Motor neuron (in vitro differentiated cells): ENCODE results near the gene TPD52L2. TPM values are rescaled to one million over a fixed set of nuclear protein-coding genes. Genes with fewer than 3 reads are reported as not detected.

ENCODE experiments used
- ATAC-seq, 8 experiments: fragments of 200-7000 bp; cut with Tn5 transposase; replicated peaks in 6 of 8; 2 replicates each; pipeline ENCODE4 v1.8.0; 2021; ENCODE audit warnings: mild to moderate bottlenecking in 8 of 8, moderate library complexity in 8 of 8
- H3K27ac ChIP-seq, 2 donors: fragments of 250-450 bp; sonication (Bioruptor Pico); 2 replicates each; pipeline ENCODE4 v1.9.0; 2021; ENCODE audit warnings: antibody characterized with exemption in 2 of 2, mild to moderate bottlenecking in 2 of 2, moderate library complexity in 1 of 2
- H3K4me1 ChIP-seq, 2 donors: fragments of 250-450 bp; sonication (Bioruptor Pico); replicated peaks in 1 of 2; 2 replicates each; pipeline ENCODE4 v1.6.1; 2021; ENCODE audit warnings: antibody characterized with exemption in 2 of 2, mild to moderate bottlenecking in 2 of 2, moderate library complexity in 1 of 2
- H3K4me3 ChIP-seq, 5 donors: fragments of 250-450 bp; sonication (Bioruptor Pico); 2 replicates each; pipeline ENCODE4 v1.9.0; 2021; ENCODE audit warnings: antibody characterized with exemption in 5 of 5, mild to moderate bottlenecking in 5 of 5, moderate library complexity in 4 of 5
- WGBS, 10 experiments: fragments of 450-650 bp; shearing (Covaris generic); methylation state at CpG; one replicate each; pipeline ENCODE4 v1.0.0; 2022; 5-methylcytosine and 5-hydroxymethylcytosine counted together
- in situ Hi-C, 9 experiments: fragments of 400-800 bp; cut with MboI; loops; one replicate each; pipeline ENCODE4 v1.15.0; 2021; ENCODE audit warnings: low sequenced_read_pairs in 9 of 9, low pct_unique_long_range_greater_than_20kb in 2 of 9; ENCODE audit not compliant: unreplicated experiment in 9 of 9
- total RNA-seq, 8 experiments: library from RNA; unstranded; fragments of 300-600 nt; gene quantifications; 2 replicates each; pipeline versions ENCODE4 v1.2.3 to v1.2.4, GENCODE V29; 2022

TPD52L2 gene
- 100 to 1,000 TPM in 1 of 8 experiments, 10 to 100 TPM in 7; 41.3 to 108 (median 70.4) TPM for total RNA-seq

GRCh38 chr20:63864978-63865640 is at the start of gene TPD52L2:
TPD52L2 (plus strand) TSS chr20:63865270; CDS start chr20:63865366, 96 bp downstream.
- Histone ChIP-seq H3K4me3 (peak within 1 kb of the TSS; percentile 73 to 93 (median 89)), H3K27ac (peak within 1 kb of the TSS; percentile 82 to 90), H3K4me1 (peaks cover 12 to 16% of the 10 kb centered on the region in 2 donors)
- in situ Hi-C loops = loop anchor here in 2 of 9 experiments (25.0 kb wide), 2 partner anchors 103 to 328 kb away; partner anchors contain the start of genes PTK6 (in 1 of the 2) and SRMS (in 1 of the 2)
- ATAC-seq = peak; percentile 87 to 95 (median 92)
- 0% methylated on average over 1 to 13 of the region's 68 CpGs; no CpG with 5 or more reads in 4 of the 10 experiments for WGBS, 10 experiments

DNA sequence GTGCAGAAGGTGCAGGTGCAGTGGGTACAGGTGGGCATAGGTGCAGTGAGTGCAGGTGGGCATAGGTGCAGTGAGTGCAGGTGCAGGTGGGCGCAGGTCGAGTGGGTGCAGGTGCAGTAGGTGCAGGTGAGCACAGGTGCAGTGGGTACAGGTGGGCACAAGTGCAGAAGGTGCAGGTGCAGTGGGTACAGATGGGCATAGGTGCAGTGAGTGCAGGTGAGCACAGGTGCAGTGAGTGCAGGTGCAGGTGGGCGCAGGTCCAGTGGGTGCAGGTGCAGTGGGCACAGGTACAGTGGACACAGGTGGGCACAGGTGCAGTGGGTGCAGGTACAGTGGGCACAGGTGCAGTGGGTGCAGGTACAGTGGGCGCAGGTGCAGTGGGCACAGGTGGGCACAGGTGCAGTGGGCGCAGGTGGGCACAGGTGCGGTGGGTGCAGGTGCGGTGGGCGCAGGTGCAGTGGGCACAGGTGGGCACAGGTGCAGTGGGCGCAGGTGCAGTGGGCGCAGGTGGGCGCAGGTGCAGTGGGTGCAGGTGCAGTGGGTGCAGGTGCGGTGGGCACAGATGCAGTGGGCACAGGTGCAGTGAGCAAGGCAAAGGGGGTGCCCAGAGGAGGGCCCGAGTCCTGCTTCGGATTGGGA is 49.3 kb upstream of the TPD52L2 start:
- Histone ChIP-seq H3K27ac (no peak overlapping the region), H3K4me1 (peaks cover 3 to 4% of the 10 kb centered on the region in 2 donors), H3K4me3 (no peak overlapping the region)
- ATAC-seq = no peak
- 80 to 100% (median 92%) methylated on average over 1 to 10 of the region's 14 CpGs; no CpG with 5 or more reads in 3 of the 10 experiments for WGBS, 10 experiments
- in situ Hi-C loops = no loop called here

GRCh38 chr20:63819224-63819921 is 45.7 kb upstream of the TPD52L2 start:
- in situ Hi-C loops = no loop called here
- ATAC-seq = peak in 3 of 8 experiments; percentile 36 to 76 (median 70)
- 9 to 100% (median 66%) methylated on average over 3 to 22 of the region's 24 CpGs; no CpG with 5 or more reads in 1 of the 10 experiments for WGBS, 10 experiments

DNA sequence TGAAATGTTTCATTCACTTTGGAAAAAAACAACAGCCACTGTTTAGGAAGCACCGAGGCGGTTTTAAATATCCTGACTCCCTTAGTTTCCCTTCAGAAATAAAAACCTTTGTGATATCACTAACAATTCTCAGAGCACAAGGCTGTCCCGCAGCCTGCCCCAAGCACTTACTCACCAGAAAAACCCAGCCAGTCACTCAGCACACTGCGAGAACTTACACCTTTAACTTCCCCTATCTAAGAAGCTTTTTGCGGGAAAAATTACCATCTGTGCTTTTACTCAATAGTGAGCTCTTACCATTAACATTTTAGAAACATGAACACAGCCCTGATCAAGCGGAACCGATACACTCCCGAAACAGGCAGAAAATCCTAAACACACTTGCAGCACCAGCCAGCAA is 43.3 kb upstream of the TPD52L2 start:
- no peak for ATAC-seq
- in situ Hi-C loops = no loop called here
- no peak overlapping the region for H3K27ac ChIP-seq
- no peak overlapping the region for H3K4me3 ChIP-seq
- 71 to 100% (median 95%) methylated on average over 2 to 7 of the region's 8 CpGs; no CpG with 5 or more reads in 4 of the 10 experiments for WGBS, 10 experiments
- no peaks in the 10 kb centered on the region for H3K4me1 ChIP-seq

More at GRCh38 chr20:63819224-63819921, 45.7 kb upstream of the TPD52L2 start:
- Histone ChIP-seq H3K4me3 (no peak overlapping the region), H3K4me1 (peaks cover 3 to 4% of the 10 kb centered on the region in 2 donors), H3K27ac (no peak overlapping the region)

- Histone ChIP-seq H3K27ac (no peak overlapping the region), H3K4me1 (no peaks in the 10 kb centered on the region), H3K4me3 (no peak overlapping the region)
- in situ Hi-C loops = no loop called here
- WGBS, 10 experiments = 80 to 100% (median 90%) methylated on average over 1 to 6 of the region's 15 CpGs; no CpG with 5 or more reads in 5 of the 10 experiments
- ATAC-seq = no peak
These were observed 42.8 kb upstream of the TPD52L2 start for GRCh38 chr20:63822276-63822696.

GRCh38 chr20:63823691-63824311 is 41.3 kb upstream of the TPD52L2 start:
- WGBS, 10 experiments = 59 to 96% (median 66%) methylated on average over 1 to 8 of the region's 12 CpGs; no CpG with 5 or more reads in 2 of the 10 experiments
- ATAC-seq = no peak
- peaks cover 10 to 11% of the 10 kb centered on the region in 2 donors for H3K4me1 ChIP-seq
- no peak overlapping the region for H3K4me3 ChIP-seq
- in situ Hi-C loops = no loop called here
- H3K27ac ChIP-seq = no peak overlapping the region

DNA sequence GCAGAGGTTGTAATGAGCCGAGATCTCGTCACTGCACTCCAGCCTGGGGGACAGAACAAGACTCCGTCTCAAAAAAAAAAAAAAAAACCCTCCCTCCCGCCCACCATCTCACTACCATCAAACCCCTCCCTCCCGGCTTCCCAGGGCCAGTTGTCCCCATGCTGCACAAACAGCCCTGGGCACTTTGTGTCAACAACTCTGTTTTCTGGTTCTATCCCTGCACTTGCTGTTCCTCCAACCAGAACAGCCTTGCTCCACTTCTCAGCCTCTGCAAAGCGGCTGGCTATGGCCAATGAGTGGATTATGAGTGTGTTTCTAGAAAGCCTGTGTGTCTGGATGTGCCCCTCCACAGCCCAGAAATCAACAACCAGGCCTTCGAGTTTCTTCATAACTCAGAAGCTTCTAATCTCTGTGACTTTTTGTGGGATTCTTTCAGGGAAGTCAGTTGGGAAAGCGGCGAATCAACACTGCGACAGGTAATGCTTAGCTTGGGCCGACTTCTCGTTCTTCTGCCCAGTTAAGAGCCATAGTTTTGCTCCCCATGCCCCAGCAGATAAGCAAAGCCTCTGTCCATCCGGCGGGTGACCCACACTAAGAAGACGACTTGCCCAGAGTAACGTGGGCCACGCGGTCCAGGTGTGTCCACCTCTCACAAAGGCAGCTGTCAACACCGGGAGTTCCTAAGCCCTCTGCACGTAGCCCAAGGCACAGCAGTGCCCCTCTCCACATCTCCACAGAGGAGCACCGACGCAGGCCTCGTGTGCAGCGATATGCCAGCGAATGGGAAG is 39.5 kb upstream of the TPD52L2 start:
- 67 to 95% (median 93%) methylated on average over 2 to 11 of the region's 25 CpGs; no CpG with 5 or more reads in 2 of the 10 experiments for WGBS, 10 experiments
- Histone ChIP-seq H3K4me3 (no peak overlapping the region), H3K27ac (no peak overlapping the region), H3K4me1 (peaks cover 18 to 19% of the 10 kb centered on the region in 2 donors)
- in situ Hi-C loops = no loop called here
- no peak for ATAC-seq

GRCh38 chr20:63826753-63827152 is 38.3 kb upstream of the TPD52L2 start:
- H3K27ac ChIP-seq = no peak overlapping the region
- in situ Hi-C loops = no loop called here
- H3K4me3 ChIP-seq = no peak overlapping the region
- WGBS, 10 experiments = 90 to 100% (median 96%) methylated on average over 1 to 9 of the region's 13 CpGs; no CpG with 5 or more reads in 6 of the 10 experiments
- H3K4me1 ChIP-seq = peaks cover 18 to 19% of the 10 kb centered on the region in 2 donors
- ATAC-seq = no peak

- no peak for ATAC-seq
- H3K4me1 ChIP-seq = peaks cover 23 to 25% of the 10 kb centered on the region in 2 donors
- in situ Hi-C loops = no loop called here
- 79 to 100% (median 96%) methylated on average over 1 to 8 of the region's 8 CpGs; no CpG with 5 or more reads in 3 of the 10 experiments for WGBS, 10 experiments
- no peak overlapping the region for H3K4me3 ChIP-seq
- no peak overlapping the region for H3K27ac ChIP-seq
These were observed 36.9 kb upstream of the TPD52L2 start for GRCh38 chr20:63828124-63828523.

GRCh38 chr20:63828545-63828944 is 36.5 kb upstream of the TPD52L2 start:
- WGBS, 10 experiments = 77 to 91% (median 83%) methylated on average over 2 to 8 of the region's 14 CpGs; no CpG with 5 or more reads in 7 of the 10 experiments
- no peak for ATAC-seq
- peak overlapping the region in 3 of 5 donors; percentile 5 to 87 (median 79) for H3K4me3 ChIP-seq
- H3K27ac ChIP-seq = no peak overlapping the region
- in situ Hi-C loops = no loop called here
- peaks cover 25 to 28% of the 10 kb centered on the region in 2 donors for H3K4me1 ChIP-seq

- Histone ChIP-seq H3K4me3 (peak overlapping the region; percentile 79 to 98 (median 96)), H3K4me1 (peaks cover 29 to 32% of the 10 kb centered on the region in 2 donors), H3K27ac (no peak overlapping the region)
- 0 to 93% (median 58%) methylated on average over 1 to 6 of the region's 10 CpGs; no CpG with 5 or more reads in 3 of the 10 experiments for WGBS, 10 experiments
- no peak for ATAC-seq
- in situ Hi-C loops = no loop called here
These were observed 36.1 kb upstream of the TPD52L2 start for GRCh38 chr20:63828951-63829350.

- Histone ChIP-seq H3K4me1 (peaks cover 35 to 38% of the 10 kb centered on the region in 2 donors), H3K4me3 (peak overlapping the region; percentile 79 to 98 (median 96)), H3K27ac (no peak overlapping the region)
- 10 to 57% (median 36%) methylated on average over 1 to 10 of the region's 10 CpGs for WGBS, 10 experiments
- no peak for ATAC-seq
- in situ Hi-C loops = no loop called here
These were observed 35.5 kb upstream of the TPD52L2 start for GRCh38 chr20:63829603-63829944.
